ENCODE results near the gene EFNA1. TPM values are rescaled to one million over a fixed set of nuclear protein-coding genes. Genes with fewer than 3 reads are reported as not detected.
"Not testable (repeated sequence)": the region's sequence is repeated elsewhere in the genome, so short reads cannot be mapped to it uniquely, and the experiment has no call there.

EFNA1 gene
- total RNA-seq, 1 donor from 2014 or later = 26.1 TPM

DNA sequence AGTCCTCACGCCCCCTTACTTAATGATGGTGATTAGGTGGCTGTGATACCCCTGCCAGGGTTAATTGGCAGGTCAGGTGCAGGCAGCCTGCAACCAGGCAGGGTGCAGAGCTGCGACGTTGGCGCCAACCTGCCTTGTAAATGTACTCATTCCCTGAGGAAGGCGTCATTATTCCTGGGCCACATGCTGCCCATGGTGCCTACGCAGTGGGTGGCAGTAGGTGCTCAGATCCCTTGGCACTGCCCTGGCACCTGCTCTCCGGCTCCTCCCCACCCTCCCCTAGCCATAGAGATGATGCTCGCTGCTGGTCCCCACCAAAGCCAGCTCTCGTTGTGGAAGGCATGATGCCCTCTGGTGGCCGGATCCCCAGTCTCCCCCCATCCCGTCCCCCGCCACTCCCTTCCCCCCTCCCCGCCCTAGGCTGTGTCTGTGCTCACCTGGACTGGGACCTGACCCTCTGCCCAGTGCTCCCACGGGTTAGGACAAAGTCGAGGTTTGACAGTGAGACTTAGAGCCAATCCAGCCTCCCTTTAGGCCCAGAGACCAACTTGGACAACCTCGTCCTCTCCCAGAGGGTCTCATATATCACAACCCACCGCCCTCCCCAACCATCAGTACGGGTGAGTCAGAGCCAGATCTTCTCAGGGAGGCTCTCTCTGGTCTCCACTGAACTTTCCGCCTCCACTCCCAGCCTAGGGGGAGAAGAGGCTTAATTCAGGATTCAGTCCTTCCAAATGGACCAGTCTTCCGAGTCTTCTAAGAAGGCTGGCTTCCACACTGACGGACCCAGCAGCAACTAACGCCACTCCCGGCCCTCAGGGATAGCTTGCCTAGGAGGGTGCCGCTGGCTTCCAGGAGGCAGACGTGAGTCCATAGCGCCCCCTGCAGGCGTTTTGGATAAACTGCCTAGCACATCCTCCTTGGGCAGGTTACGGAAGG is 39.8 kb downstream of the EFNA1 start:
- H3K4me3 Mint-ChIP-seq = peak overlapping the region; percentile 67
- DNase-seq (ENCODE audit: extremely low spot score, unreplicated experiment) = peak; percentile 88
- TF ChIP-seq, protein P1, sequence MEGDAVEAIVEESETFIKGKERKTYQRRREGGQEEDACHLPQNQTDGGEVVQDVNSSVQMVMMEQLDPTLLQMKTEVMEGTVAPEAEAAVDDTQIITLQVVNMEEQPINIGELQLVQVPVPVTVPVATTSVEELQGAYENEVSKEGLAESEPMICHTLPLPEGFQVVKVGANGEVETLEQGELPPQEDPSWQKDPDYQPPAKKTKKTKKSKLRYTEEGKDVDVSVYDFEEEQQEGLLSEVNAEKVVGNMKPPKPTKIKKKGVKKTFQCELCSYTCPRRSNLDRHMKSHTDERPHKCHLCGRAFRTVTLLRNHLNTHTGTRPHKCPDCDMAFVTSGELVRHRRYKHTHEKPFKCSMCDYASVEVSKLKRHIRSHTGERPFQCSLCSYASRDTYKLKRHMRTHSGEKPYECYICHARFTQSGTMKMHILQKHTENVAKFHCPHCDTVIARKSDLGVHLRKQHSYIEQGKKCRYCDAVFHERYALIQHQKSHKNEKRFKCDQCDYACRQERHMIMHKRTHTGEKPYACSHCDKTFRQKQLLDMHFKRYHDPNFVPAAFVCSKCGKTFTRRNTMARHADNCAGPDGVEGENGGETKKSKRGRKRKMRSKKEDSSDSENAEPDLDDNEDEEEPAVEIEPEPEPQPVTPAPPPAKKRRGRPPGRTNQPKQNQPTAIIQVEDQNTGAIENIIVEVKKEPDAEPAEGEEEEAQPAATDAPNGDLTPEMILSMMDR (conservative IDR thresholded peaks at IDR 0.05) = peak; percentile 85
- no peaks in the 10 kb centered on the region for H3K9me3 Mint-ChIP-seq
- peak overlapping the region; percentile 80 for H3K27ac Mint-ChIP-seq
- H3K36me3 Mint-ChIP-seq = peaks cover 5% of the 10 kb centered on the region
- peaks cover 3% of the 10 kb centered on the region for H3K27me3 Mint-ChIP-seq
- H3K4me1 Mint-ChIP-seq (ENCODE audit: unreplicated experiment) = peaks cover 15% of the 10 kb centered on the region

DNA sequence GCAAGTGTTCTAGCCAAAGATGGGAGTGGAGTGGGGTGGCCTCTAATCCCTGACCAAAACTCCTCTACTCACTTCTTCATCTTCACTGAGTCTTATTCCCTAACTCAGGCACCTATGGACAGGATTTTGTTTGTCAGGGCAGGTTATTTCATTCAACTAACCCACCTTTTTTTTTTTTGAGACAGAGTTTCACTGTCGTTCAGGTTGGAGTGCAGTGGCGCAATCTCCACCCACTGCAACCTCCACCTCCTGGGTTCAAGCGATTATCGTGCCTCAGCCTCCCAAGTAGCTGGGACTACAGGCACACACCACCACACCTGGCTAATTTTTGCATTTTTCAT is 40.4 kb downstream of the EFNA1 start:
- not testable (repeated sequence) for H3K36me3 Mint-ChIP-seq; H3K9me3 Mint-ChIP-seq; H3K27me3 Mint-ChIP-seq; DNase-seq (ENCODE audit: extremely low spot score, unreplicated experiment); H3K27ac Mint-ChIP-seq
- Mint-ChIP-seq H3K4me1 (ENCODE audit: unreplicated experiment) (peaks cover 18% of the 10 kb centered on the region), H3K4me3 (peak overlapping the region; percentile 67)

DNA sequence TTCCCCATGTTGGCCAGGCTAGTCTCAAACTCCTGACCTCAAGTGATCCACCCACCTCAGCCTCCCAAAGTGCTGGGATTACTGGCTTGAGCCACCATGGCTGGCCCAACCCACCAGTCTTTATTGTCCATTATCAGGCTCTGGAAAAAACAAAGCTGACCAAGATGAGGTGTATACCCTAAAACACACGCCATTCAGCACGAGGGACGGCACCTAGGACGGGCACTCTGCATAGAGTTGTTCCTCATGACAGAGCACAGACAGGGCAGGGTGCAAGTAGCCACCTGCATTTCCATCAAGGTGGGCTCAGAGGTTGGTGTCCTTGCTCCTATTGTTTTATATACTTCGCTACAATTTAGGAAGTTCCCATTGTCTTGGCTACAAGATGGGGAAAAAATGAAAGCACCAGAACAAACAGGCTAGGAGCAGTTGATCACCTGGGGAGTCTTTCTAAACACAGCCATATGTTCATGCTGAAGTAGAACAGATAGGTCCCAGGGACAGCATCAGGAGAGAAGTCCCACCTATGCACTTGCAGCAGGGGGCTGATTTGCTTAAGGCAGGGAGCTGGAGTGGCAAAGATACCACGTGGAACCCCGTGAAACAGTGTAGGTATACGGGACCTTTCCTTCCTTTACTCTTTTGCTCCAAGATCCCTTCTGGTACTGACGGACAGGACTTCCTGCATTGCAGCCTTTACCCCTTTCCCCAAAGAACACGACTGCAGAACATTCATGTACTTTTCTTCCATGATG is 41.0 kb downstream of the EFNA1 start:
- TF ChIP-seq, protein P1 (conservative IDR thresholded peaks at IDR 0.05) = no peak
- no peak overlapping the region for H3K27ac Mint-ChIP-seq
- no peaks in the 10 kb centered on the region for H3K9me3 Mint-ChIP-seq
- peaks cover 23% of the 10 kb centered on the region for H3K4me1 Mint-ChIP-seq (ENCODE audit: unreplicated experiment)
- no peak for DNase-seq (ENCODE audit: extremely low spot score, unreplicated experiment)
- peaks cover 7% of the 10 kb centered on the region for H3K27me3 Mint-ChIP-seq
- no peak overlapping the region for H3K4me3 Mint-ChIP-seq
- peaks cover 10% of the 10 kb centered on the region for H3K36me3 Mint-ChIP-seq

DNA sequence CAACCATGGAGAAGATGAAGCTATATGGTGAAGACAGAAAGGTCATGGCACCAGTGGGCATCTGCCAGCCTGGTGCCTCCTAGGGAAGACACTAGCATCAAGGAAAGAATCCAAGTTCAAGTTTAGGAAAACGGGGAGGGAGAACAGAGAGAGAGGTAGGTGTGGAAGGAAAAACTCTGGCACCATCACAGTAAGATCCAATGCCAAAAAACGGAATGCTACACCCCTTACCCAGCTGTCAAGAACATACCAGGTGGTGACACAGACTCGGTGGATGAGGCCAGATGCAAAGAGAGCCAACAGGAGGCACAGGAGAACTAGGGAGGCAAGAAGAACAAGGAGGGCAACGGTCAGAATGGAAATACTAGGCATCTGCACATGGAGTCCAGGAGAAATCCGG is 41.9 kb downstream of the EFNA1 start:
- DNase-seq (ENCODE audit: extremely low spot score, unreplicated experiment) = peak; percentile 10
- TF ChIP-seq, protein P1 (conservative IDR thresholded peaks at IDR 0.05) = no peak
- Mint-ChIP-seq H3K27me3 (peaks cover 7% of the 10 kb centered on the region), H3K4me1 (ENCODE audit: unreplicated experiment) (peaks cover 23% of the 10 kb centered on the region), H3K36me3 (peaks cover 10% of the 10 kb centered on the region), H3K27ac (no peak overlapping the region), H3K9me3 (no peaks in the 10 kb centered on the region), H3K4me3 (peak overlapping the region; percentile 42)

DNA sequence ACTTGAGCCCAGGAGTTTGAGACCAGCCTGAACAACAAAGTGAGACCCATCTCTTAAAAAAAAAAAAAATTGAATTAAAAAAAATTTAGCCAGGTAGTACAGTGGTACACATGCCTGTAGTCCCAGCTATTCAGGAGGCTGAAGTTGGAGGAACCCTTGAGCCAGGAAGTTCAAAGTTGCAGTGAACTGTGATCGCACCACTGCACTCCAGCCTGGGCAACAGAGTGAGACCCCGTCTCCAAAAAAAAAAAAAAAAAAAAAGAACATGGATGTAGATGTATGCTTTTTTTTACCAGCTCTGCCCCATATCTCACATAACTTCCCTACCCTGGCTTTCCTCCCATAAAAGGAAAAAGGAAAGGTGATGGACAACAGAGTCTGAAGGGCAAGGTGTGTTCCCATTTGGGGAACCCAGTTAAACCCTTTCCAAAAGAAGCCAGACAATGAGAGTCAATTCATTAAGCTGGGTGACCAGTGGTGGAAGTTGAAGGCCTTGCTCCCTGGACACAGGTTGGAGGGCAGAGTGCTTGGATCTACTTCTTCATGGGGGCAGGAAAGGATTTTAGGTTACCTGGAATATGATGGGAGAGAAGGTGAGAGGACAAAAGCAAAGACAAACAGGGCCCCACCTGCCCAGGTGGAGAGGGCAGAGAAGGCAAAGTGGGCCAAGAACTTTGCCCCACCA is 42.6 kb downstream of the EFNA1 start:
- peaks cover 10% of the 10 kb centered on the region for H3K36me3 Mint-ChIP-seq
- H3K4me3 Mint-ChIP-seq = peak overlapping the region; percentile 77
- no peaks in the 10 kb centered on the region for H3K9me3 Mint-ChIP-seq
- no peak for DNase-seq (ENCODE audit: extremely low spot score, unreplicated experiment)
- H3K4me1 Mint-ChIP-seq (ENCODE audit: unreplicated experiment) = peaks cover 23% of the 10 kb centered on the region
- peaks cover 7% of the 10 kb centered on the region for H3K27me3 Mint-ChIP-seq
- TF ChIP-seq, protein P1 (conservative IDR thresholded peaks at IDR 0.05) = no peak
- no peak overlapping the region for H3K27ac Mint-ChIP-seq
